ENCODE measurements around the gene MRTFB. TPM values are rescaled to one million over a fixed set of nuclear protein-coding genes. Genes with fewer than 3 reads are reported as not detected.
"Not testable (repeated sequence)": the region's sequence is repeated elsewhere in the genome, so short reads cannot be mapped to it uniquely, and the experiment has no call there.

MRTFB gene
- total RNA-seq, 1 experiment from 2014 or later = 29.8 TPM

DNA sequence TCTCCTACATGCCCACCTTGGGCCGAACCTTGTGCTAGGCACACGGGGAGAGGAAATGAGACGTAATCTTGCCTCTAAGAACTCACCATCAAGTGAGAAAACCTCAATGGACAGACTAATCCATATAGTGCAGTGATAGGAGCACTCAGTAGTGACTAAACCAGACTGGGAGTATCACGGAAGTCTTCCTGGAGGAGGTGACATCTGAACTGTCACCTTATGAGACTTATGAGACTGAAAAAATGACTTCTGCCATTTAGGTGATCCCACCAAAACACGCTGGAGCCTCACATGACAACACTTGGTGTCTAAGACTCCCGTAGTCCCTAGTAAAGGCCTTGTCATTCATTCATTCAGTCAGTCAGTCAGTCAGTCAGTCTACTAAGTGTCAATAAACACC lies 27.3 kb upstream of the MRTFB start:
- no peak overlapping the region for H3K4me3 ChIP-seq (ENCODE audit: low read depth, low read length, poor library complexity, severe bottlenecking)
- BruUV-seq (replicated peaks) = no TSS peak
- intact Hi-C loops (cut with micrococcal nuclease; ENCODE audit: unreplicated experiment) = no loop called here
- ChIA-PET CTCF (no interaction called here), POLR2A (ENCODE audit: low non-redundant PET) (no interaction called here)
- DNase-seq (ENCODE audit: low spot score) = no peak
- H3K9me3 ChIP-seq (ENCODE audit: low read depth, low read length, poor library complexity, severe bottlenecking) = no peaks in the 10 kb centered on the region
- no peaks in the 10 kb centered on the region for H3K27me3 ChIP-seq (replicated peaks; ENCODE audit: insufficient read depth, low read depth, low read length, poor library complexity)
- H3K36me3 ChIP-seq (ENCODE audit: insufficient read depth, low read length, poor library complexity, severe bottlenecking) = no peaks in the 10 kb centered on the region
- TF ChIP-seq, protein P1, sequence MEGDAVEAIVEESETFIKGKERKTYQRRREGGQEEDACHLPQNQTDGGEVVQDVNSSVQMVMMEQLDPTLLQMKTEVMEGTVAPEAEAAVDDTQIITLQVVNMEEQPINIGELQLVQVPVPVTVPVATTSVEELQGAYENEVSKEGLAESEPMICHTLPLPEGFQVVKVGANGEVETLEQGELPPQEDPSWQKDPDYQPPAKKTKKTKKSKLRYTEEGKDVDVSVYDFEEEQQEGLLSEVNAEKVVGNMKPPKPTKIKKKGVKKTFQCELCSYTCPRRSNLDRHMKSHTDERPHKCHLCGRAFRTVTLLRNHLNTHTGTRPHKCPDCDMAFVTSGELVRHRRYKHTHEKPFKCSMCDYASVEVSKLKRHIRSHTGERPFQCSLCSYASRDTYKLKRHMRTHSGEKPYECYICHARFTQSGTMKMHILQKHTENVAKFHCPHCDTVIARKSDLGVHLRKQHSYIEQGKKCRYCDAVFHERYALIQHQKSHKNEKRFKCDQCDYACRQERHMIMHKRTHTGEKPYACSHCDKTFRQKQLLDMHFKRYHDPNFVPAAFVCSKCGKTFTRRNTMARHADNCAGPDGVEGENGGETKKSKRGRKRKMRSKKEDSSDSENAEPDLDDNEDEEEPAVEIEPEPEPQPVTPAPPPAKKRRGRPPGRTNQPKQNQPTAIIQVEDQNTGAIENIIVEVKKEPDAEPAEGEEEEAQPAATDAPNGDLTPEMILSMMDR (conservative IDR thresholded peaks at IDR 0.05; ENCODE audit: low read depth, low read length) = no peak
- no peak for TF ChIP-seq EZH2 (IDR thresholded peaks at IDR 0.05; ENCODE audit: borderline replicate concordance, low read depth, low read length, poor library complexity, severe bottlenecking)
- no peaks in the 10 kb centered on the region for H3K4me1 ChIP-seq (ENCODE audit: insufficient read depth, low read length, poor library complexity, severe bottlenecking)
- no peak overlapping the region for H3K27ac ChIP-seq (ENCODE audit: low read depth, low read length, poor library complexity, severe bottlenecking)

DNA sequence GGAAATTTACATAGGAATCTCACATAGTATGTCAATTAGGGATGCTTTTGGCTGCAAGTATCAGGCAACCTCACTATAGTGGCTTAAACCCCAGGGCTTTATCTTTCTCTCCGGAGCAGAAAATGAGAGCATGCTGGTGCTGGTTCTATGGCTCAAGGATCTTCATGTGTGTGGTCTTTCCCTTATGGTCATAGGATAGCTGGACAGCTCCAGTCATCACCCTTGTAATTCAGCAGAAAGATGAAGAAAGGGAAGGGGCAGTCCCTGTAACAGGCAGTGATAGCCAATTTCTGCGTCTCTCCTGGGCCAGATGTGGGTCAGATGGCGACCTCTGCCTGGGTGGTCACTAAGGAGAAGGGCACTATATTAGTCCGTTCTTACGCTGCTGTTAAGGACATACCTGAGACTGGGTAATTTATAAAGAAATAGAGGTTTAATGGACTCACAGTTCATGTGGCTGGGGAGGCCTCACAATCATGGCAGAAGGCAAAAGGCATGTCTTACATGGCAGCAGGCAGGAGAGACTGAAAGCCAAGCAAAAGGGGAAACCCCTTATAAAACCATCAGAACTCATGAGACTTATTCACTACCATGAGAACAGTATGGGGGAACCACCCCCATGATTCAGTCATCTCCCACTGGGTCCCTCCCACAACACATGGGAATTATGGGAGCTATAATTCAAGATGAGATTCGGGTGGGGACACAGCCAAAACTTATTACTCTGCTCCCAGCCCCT lies 23.8 kb upstream of the MRTFB start:
- intact Hi-C loops (cut with micrococcal nuclease; ENCODE audit: unreplicated experiment); CTCF ChIA-PET; H3K27me3 ChIP-seq (replicated peaks; ENCODE audit: insufficient read depth, low read depth, low read length, poor library complexity); DNase-seq (ENCODE audit: low spot score); H3K9me3 ChIP-seq (ENCODE audit: low read depth, low read length, poor library complexity, severe bottlenecking); H3K36me3 ChIP-seq (ENCODE audit: insufficient read depth, low read length, poor library complexity, severe bottlenecking); H3K4me3 ChIP-seq (ENCODE audit: low read depth, low read length, poor library complexity, severe bottlenecking); H3K4me1 ChIP-seq (ENCODE audit: insufficient read depth, low read length, poor library complexity, severe bottlenecking); H3K27ac ChIP-seq (ENCODE audit: low read depth, low read length, poor library complexity, severe bottlenecking); BruUV-seq (replicated peaks): not testable (repeated sequence)
- POLR2A ChIA-PET (ENCODE audit: low non-redundant PET) = interaction anchor here (0.6 kb wide), 1 partner anchor 1684 kb away, joined by 4 read pairs; no protein-coding TSS in a partner anchor

DNA sequence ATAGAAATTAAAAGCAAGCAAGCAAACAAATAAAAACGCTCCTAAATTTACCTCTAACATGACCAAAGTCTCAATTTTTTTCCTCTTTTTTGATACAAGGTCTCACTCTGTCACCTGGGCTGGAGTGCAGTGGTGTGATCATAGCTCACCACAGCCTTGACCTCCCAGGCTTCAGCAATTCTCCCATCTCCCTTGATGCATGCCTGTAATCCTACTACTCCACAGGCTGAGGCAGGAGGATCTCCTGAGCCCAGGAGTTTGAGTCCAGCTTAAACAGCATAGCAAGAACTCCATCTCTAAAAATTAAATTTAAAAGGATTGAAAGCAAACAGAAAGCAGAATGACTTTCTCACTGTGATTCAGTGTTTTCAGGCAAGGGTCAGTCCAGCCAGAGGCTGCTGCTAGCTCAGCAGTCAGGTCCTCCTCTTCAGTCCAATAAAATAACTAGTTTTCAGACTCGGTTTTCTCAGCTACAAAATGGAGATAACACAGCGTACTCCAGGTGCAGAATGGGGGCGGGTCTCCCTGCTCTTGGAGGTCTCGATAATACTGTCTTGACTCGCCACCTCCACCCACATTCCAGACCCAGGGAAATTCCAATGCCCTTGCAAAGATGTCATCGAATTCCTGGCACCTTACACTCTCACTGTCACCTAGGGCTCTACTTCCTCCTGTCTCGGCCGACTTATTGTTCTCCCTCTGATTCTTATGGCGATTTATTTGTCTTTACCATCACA lies 20.7 kb upstream of the MRTFB start:
- POLR2A ChIA-PET (ENCODE audit: low non-redundant PET) = no interaction called here
- CTCF ChIA-PET = no interaction called here
- intact Hi-C loops (cut with micrococcal nuclease; ENCODE audit: unreplicated experiment) = no loop called here
- no peak for DNase-seq (ENCODE audit: low spot score)
- TF ChIP-seq EZH2 (IDR thresholded peaks at IDR 0.05; ENCODE audit: borderline replicate concordance, low read depth, low read length, poor library complexity, severe bottlenecking) = no peak
- TF ChIP-seq, protein P1 (conservative IDR thresholded peaks at IDR 0.05; ENCODE audit: low read depth, low read length) = no peak
- no peaks in the 10 kb centered on the region for H3K27me3 ChIP-seq (replicated peaks; ENCODE audit: insufficient read depth, low read depth, low read length, poor library complexity)
- no TSS peak for BruUV-seq (replicated peaks)
- no peak overlapping the region for H3K4me3 ChIP-seq (ENCODE audit: low read depth, low read length, poor library complexity, severe bottlenecking)
- no peak overlapping the region for H3K27ac ChIP-seq (ENCODE audit: low read depth, low read length, poor library complexity, severe bottlenecking)
- H3K9me3 ChIP-seq (ENCODE audit: low read depth, low read length, poor library complexity, severe bottlenecking) = no peaks in the 10 kb centered on the region
- no peaks in the 10 kb centered on the region for H3K4me1 ChIP-seq (ENCODE audit: insufficient read depth, low read length, poor library complexity, severe bottlenecking)
- H3K36me3 ChIP-seq (ENCODE audit: insufficient read depth, low read length, poor library complexity, severe bottlenecking) = no peaks in the 10 kb centered on the region
